HL-60 (cell line): Measurements from ENCODE around the gene CSRP2.

Experiments used
- DNase-seq, 2 experiments: peaks; one replicate each; pipeline ENCODE4 v3.0.0-alpha.2; 2010 to 2020; ENCODE audit warnings: low read depth in 1 of 2, low spot score in 1 of 2
- H3K27ac ChIP-seq: fragments of 250-450 bp; sonication (Bioruptor Pico); replicated peaks from 2 replicates; pipeline ENCODE4 v1.5.1; 2020; ENCODE audit warnings: mild to moderate bottlenecking, moderate library complexity
- H3K27me3 ChIP-seq: fragments of 250-450 bp; sonication (Bioruptor Pico); 2 replicates; pipeline ENCODE4 v1.5.1; 2021; ENCODE audit warnings: mild to moderate bottlenecking, moderate library complexity; ENCODE audit not compliant: insufficient read depth, poor library complexity, severe bottlenecking
- H3K4me3 ChIP-seq: replicated peaks from 2 replicates; pipeline ENCODE4 v1.5.1; 2011; ENCODE audit warnings: mild to moderate bottlenecking, control low read depth, low read length; ENCODE audit not compliant: insufficient read depth
- GABPA ChIP-seq: IDR thresholded peaks from 2 replicates; pipeline ENCODE4 v1.6.1; 2012; ENCODE audit warnings: low read depth
- POLR2AphosphoS5 ChIP-seq: IDR thresholded peaks from 2 replicates; pipeline ENCODE4 v1.6.1; 2012; ENCODE audit warnings: low read depth
- REST ChIP-seq: IDR thresholded peaks from 2 replicates; pipeline ENCODE4 v1.6.1; 2012; ENCODE audit warnings: low read depth; ENCODE audit not compliant: insufficient replicate concordance
- SPI1 ChIP-seq: IDR thresholded peaks from 2 replicates; pipeline ENCODE4 v1.6.1; 2012; ENCODE audit warnings: low read depth, mild to moderate bottlenecking, borderline replicate concordance
- TF ChIP-seq, protein P1 (sequence below): IDR thresholded peaks from one replicate; pipeline ENCODE4 v1.5.1; 2011; ENCODE audit warnings: low read length, control low read depth, inconsistent platforms; ENCODE audit not compliant: insufficient read depth

Gene CSRP2

GRCh38 chr12:76871082-76871481, 7.7 kb downstream of the CSRP2 start:
- Histone ChIP-seq H3K27me3 (no peaks in the 10 kb centered on the region), H3K4me3 (no peak overlapping the region), H3K27ac (no peak overlapping the region)
- DNase-seq: no peak
- TF ChIP-seq REST (no peak), GABPA (no peak), SPI1 (no peak), POLR2AphosphoS5 (no peak)
- TF ChIP-seq, protein P1, sequence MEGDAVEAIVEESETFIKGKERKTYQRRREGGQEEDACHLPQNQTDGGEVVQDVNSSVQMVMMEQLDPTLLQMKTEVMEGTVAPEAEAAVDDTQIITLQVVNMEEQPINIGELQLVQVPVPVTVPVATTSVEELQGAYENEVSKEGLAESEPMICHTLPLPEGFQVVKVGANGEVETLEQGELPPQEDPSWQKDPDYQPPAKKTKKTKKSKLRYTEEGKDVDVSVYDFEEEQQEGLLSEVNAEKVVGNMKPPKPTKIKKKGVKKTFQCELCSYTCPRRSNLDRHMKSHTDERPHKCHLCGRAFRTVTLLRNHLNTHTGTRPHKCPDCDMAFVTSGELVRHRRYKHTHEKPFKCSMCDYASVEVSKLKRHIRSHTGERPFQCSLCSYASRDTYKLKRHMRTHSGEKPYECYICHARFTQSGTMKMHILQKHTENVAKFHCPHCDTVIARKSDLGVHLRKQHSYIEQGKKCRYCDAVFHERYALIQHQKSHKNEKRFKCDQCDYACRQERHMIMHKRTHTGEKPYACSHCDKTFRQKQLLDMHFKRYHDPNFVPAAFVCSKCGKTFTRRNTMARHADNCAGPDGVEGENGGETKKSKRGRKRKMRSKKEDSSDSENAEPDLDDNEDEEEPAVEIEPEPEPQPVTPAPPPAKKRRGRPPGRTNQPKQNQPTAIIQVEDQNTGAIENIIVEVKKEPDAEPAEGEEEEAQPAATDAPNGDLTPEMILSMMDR: no peak

GRCh38 chr12:76866726-76867125, 12.1 kb downstream of the CSRP2 start:
- TF ChIP-seq SPI1: no peak
- no peak for TF ChIP-seq GABPA
- no peak for TF ChIP-seq REST
- TF ChIP-seq, protein P1: no peak
- no peak for TF ChIP-seq POLR2AphosphoS5
- no peak overlapping the region for H3K27ac ChIP-seq
- no peak for DNase-seq
- no peaks in the 10 kb centered on the region for H3K27me3 ChIP-seq
- H3K4me3 ChIP-seq: no peak overlapping the region

GRCh38 chr12:76866151-76866567, 12.7 kb downstream of the CSRP2 start:
- DNase-seq: no peak
- TF ChIP-seq POLR2AphosphoS5 (no peak), SPI1 (no peak), GABPA (no peak), REST (no peak)
- TF ChIP-seq, protein P1: no peak
- H3K4me3 ChIP-seq: no peak overlapping the region
- no peak overlapping the region for H3K27ac ChIP-seq
- H3K27me3 ChIP-seq: no peaks in the 10 kb centered on the region
